GM23248 (cell line): ENCODE results near the gene RABEP1.

Experiments used
- EZH2 ChIP-seq: fragments of 200-600 bp; sonication (generic); IDR thresholded peaks from 2 replicates; pipeline ENCODE4 v1.6.1; 2018; ENCODE audit warnings: antibody characterized with exemption, mild to moderate bottlenecking; ENCODE audit not compliant: insufficient read depth, poor library complexity, severe bottlenecking
- EZH2phosphoT487 ChIP-seq: fragments of 200-600 bp; sonication (generic); IDR thresholded peaks from 2 replicates; pipeline ENCODE4 v1.6.1; 2018; ENCODE audit warnings: antibody characterized with exemption, moderate library complexity, mild to moderate bottlenecking, low read depth; ENCODE audit not compliant: insufficient read depth

GRCh38 chr17:5260542-5260941, 21.5 kb upstream of the RABEP1 start:
- no peak for TF ChIP-seq EZH2
- no peak for TF ChIP-seq EZH2phosphoT487
